GM12891 (cell line): ENCODE data around the gene HOXA11. TPM values are rescaled to one million over a fixed set of nuclear protein-coding genes. Genes with fewer than 3 reads are reported as not detected.

Experiments used
- DNase-seq: peaks from one replicate; pipeline ENCODE4 v3.0.0; 2011; ENCODE audit warnings: low spot score; ENCODE audit not compliant: insufficient read length
- FAIRE-seq: peaks from 2 replicates; lab custom pipeline; 2011; peaks lifted over from hg19 to GRCh38; lab: Jason Lieb, UNC
- PAX5 ChIP-seq: IDR thresholded peaks from 2 replicates; pipeline ENCODE4 v1.6.1; 2011; ENCODE audit warnings: low read length, moderate library complexity, mild to moderate bottlenecking; ENCODE audit not compliant: insufficient read depth, severe bottlenecking
- POLR2A ChIP-seq: IDR thresholded peaks from 2 replicates; pipeline ENCODE4 v1.6.1; 2011; ENCODE audit warnings: low read depth, low read length, control low read depth
- POLR2AphosphoS5 ChIP-seq: IDR thresholded peaks from 2 replicates; pipeline ENCODE4 v1.6.1; 2011; ENCODE audit warnings: low read depth, low read length, control low read depth
- POU2F2 ChIP-seq: IDR thresholded peaks from 2 replicates; pipeline ENCODE4 v1.6.1; 2011; ENCODE audit warnings: low read depth, mild to moderate bottlenecking, control low read depth, low read length, moderate library complexity
- SPI1 ChIP-seq: IDR thresholded peaks from 2 replicates; pipeline ENCODE4 v1.6.1; 2011; ENCODE audit warnings: low read depth, low read length, control low read depth
- TAF1 ChIP-seq: IDR thresholded peaks from 2 replicates; pipeline ENCODE4 v1.6.1; 2011; ENCODE audit warnings: low read depth, low read length, control low read depth
- polyA plus RNA-seq: library from polyadenylated mRNA; unstranded; fragments of >200 nt; gene quantifications from one replicate; pipeline ENCODE4 v1.2.1, GENCODE V29; 2012; ENCODE audit warnings: low read depth, missing spikeins, inconsistent platforms; ENCODE audit not compliant: missing spikeins

The HOXA11 gene
- polyA plus RNA-seq: not detected

DNA sequence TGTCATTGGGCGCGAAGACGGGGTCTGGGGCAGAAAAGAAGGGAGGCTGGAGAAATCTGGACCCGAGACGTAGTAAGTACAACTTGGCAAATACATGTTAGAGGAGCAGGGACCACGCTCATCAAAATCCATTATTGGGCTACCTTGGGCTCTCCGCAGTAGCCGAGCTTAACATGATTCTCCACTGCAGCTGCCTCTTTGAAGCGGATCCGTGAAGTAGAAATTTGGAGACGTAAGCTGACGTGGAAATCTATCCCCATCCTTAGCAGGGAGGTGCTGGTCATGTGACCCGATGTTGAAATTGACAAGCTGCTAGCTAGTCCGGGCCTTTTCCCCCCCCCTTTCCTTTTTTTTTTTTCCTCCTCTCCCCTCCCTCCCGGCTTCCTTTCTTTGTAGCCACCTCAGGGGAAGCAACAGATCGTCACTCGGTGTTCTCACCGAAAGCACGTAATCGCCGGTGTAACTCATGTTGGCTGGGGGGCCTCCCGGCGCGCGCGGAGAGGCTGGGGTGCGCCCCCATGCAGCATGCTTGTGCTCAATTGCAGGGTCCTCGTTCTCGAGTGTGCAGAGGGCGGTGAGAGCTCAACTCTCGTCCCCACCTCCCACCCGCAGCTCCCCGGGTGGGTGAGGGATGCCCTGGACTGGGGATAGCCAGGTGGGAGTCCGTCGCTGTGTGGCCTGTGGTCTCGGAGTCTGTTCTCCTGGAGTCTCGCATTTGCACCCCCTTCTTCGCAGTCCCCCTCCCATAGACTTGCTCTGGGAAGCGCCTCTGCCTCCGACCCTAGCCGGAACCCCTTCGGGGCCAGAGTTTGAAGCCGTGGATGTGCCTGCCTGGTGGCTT is at the start of gene HOXA11:
Gene HOXA11, minus strand, starts transcription at position 220 of the 841 bp plus-strand sequence. Its CDS starts 88 bp downstream, at position 132.
- TF ChIP-seq POLR2A: no peak
- no peak for TF ChIP-seq POLR2AphosphoS5
- TF ChIP-seq TAF1: no peak
- FAIRE-seq: no peak
- DNase-seq: no peak

DNA sequence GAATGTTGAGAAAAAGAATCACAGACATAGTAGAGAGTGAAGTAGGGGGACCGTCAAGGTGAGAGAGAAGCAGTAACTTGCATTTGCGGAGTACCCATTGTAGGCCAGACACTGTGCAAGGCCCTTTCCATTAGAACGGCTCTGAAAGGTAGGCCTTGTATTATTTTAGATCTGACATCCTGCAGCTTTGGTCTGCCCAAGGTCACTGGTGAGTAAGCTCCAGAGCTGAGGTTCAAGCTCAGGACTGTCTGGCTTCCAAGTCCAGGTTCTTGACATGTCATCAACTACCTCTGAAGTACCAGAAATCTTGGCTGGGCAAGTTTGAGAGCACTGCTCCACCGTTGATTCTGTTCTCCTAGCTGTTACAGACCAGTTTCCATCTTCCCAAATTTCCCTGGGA is 44.4 kb upstream of the HOXA11 start:
- TF ChIP-seq TAF1 (no peak), PAX5 (no peak), POLR2AphosphoS5 (no peak), POU2F2 (no peak), SPI1 (no peak), POLR2A (no peak)
- no peak for DNase-seq
- FAIRE-seq: no peak

DNA sequence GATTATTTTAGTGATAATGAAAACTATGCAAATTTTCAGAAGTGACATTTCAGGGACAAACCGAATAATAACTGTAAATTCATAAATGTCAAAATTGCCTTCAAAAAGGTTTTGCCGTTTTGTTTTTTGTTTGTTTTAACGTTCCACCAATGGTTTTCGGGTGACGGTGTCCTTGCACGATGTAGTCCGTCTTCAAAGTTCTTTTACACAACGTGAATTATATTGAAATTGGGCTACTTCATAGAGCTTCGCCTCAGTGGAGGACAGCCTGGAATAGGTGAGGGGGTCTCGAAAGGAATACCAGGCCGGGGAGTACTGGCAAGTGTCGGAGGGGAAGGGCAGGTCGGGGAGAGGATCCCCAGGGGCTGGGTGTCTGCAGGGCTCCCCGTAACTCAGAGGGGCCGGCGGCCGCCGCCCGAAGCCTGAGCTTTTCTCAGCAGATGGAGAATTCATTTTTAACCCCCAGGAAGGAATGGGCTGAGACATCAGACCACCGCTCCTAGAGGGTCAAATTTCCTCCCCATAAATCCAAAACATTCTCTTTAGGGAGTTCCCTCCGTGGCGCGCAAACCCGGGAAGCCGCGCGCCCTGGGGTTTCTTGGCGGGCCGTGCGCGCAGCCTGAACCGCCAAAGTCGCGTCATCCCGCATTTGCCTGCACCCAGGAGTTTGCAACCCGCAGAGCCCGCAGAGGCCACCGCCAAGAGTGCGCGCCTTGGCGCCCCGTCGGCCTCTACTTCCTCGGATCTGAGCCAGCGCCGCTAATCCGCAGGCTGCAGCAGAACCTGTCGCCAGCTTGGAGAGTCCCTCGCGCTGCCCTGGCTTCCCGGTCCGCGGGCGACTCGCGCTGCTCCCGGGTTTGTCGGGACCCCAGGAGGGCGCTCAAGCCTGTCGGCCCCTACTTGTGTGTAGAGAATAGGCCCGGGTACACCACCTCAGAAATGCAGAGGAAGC is 40.2 kb upstream of the HOXA11 start:
- DNase-seq (no peak), FAIRE-seq (no peak)
- TF ChIP-seq POLR2AphosphoS5: no peak
- no peak for TF ChIP-seq POU2F2
- TF ChIP-seq PAX5: no peak
- no peak for TF ChIP-seq POLR2A
- TF ChIP-seq SPI1: no peak
- no peak for TF ChIP-seq TAF1

DNA sequence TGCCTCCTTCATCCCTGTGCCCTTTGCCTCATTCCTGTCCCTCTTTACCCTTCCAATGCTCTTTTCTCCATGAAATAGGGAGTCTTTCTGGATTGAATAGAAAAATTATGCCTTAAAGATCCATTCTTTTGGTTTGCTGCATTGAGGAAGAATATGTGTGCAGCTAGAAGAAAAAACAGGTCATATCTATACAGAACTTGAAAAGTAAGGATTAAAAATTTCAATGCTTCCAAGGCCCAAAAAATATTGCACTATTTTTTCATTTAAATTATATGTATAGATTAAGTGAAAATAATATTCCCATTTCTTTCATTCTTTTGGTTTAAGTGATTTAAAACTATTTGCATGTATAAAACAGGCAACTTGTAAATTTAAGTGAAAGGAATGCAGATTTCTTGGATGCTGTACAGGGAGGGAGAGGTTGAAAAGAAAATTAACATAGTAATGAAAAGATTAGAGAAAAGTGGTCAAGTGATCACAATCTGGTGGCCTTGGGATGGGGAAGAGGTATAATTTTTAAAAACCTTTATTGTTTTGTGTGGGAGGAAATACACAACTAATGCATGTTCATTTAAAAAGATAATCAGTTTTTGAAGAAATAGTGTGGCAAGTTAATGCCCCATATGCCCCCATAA is 39.0 kb upstream of the HOXA11 start:
- FAIRE-seq (no peak), DNase-seq (no peak)
- TF ChIP-seq PAX5: no peak
- no peak for TF ChIP-seq POLR2A
- TF ChIP-seq TAF1: no peak
- no peak for TF ChIP-seq POLR2AphosphoS5
- no peak for TF ChIP-seq SPI1
- no peak for TF ChIP-seq POU2F2

GRCh38 chr7:27221201-27221797 is 36.3 kb upstream of the HOXA11 start:
- no peak for DNase-seq
- no peak for FAIRE-seq
- TF ChIP-seq PAX5: no peak
- no peak for TF ChIP-seq POLR2AphosphoS5
- no peak for TF ChIP-seq TAF1
- no peak for TF ChIP-seq SPI1
- no peak for TF ChIP-seq POU2F2
- TF ChIP-seq POLR2A: no peak

GRCh38 chr7:27220440-27220955 is 35.5 kb upstream of the HOXA11 start:
- FAIRE-seq: no peak
- TF ChIP-seq TAF1 (no peak), POLR2A (no peak), POLR2AphosphoS5 (no peak), POU2F2 (no peak), SPI1 (no peak), PAX5 (no peak)
- DNase-seq: no peak

DNA sequence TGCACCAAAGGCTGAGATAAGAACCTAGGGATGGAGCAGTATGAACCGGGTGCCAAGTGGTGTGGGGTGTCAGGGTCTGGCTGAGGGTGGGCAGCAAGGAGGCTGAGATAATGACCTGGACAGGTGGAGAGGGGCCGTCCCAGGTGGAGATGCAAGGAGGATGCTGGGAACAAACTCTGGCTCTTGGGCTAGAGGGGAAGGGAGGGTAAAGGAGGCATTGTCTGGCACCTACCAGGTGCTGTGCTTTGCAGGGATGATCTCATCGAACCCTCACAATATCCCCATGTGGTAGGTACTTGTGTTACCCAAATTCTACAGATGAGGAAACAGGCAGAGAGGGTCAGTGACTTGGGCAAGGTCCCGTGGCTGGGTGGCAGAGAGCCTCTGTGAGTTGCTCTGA is 34.8 kb upstream of the HOXA11 start:
- TF ChIP-seq SPI1 (no peak), POLR2AphosphoS5 (no peak), PAX5 (no peak), TAF1 (no peak), POLR2A (no peak), POU2F2 (no peak)
- FAIRE-seq (no peak), DNase-seq (no peak)

DNA sequence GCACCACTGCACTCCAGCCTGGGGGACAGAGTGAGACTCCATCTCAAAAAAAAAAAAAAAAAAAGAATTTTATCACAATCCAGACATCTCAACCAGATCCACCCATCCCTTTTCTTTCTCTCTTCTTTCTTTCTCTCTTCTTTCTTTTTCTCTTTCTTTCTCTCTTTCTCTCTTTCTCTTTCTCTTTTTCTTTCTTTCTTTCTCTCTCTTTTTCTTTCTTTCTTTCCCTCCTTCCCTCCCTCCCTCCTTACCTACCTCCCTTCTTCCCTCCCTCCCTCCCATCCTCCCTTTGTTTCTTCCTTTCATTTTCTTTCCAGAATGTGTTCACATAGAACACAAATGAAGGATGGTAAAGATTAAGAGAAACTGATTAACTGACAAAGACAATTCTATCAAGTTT is 32.9 kb upstream of the HOXA11 start:
- DNase-seq (no peak), FAIRE-seq (no peak)
- TF ChIP-seq PAX5 (no peak), POLR2AphosphoS5 (no peak), POU2F2 (no peak), TAF1 (no peak), POLR2A (no peak), SPI1 (no peak)
